HG02623 (cell line): ENCODE measurements around the gene ST3GAL5.
"Not testable (repeated sequence)": the region's sequence is repeated elsewhere in the genome, so short reads cannot be mapped to it uniquely, and the experiment has no call there.

ENCODE experiments used
- ATAC-seq: cut with Tn5 transposase; IDR thresholded peaks from one replicate; pipeline ENCODE4 v1.9.1; 2021; ENCODE audit warnings: moderate library complexity; ENCODE audit not compliant: unreplicated experiment

ST3GAL5 gene

DNA sequence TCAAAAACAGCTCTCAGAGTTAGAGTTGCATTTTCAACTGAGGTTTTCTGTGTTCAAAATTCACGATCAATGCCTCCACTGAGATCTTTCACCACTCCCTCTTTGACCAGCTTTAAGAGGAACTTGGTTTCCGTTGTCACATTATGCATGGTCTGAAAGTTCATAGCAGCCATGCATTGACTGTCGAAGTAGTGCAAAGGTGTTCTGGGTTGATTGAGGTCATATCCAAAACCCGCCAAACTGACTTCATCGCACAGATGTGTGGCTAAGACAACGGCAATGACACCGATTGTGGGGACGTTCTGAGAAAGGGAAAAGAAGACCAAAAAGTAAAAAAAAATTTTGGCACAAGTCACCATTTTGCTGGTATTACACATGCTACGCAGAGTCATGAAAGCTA, 48.7 kb downstream of the ST3GAL5 start:
- ATAC-seq, result no peak

DNA sequence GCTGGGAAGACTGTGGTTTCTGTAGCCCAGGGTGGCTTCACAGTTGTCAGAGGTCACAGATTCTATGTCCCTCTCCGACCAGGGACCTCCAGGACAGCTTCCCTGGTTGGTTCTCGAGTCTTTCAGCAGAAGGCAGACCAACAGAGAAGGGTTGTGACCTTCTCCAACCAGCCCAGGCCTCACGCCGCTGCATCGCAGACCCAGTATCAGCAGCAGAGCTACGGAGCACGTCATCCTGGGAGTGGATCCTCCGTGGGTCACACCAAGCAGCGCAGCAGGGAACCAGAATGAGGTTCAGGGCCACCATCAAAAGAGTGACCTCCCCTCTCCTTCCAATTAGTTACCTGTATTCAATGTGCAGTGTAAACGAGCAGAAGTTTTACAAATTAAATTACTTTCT, 49.3 kb downstream of the ST3GAL5 start:
- no peak for ATAC-seq

GRCh38 chr2:85838641-85839040, 50.1 kb downstream of the ST3GAL5 start:
- ATAC-seq, result no peak

DNA sequence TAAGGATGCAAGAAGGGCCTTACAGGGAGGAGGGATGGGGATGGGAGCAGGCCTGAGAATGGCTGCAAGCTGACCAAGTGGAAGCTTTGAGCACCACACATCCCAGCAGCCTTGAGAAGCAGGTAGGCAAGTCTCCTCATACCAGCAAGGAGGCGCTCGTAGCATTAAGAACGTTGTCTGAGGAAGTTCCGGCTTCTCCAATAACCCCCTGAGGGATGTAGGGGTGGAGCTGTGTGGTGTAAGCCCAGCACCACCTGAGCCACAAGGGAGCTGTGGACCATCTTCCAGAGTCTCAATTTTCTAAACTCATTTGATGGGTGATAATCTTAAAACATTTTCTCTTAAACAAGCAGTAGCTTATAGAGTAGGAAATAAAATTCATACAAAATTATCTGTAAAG, 50.6 kb downstream of the ST3GAL5 start:
- ATAC-seq, result no peak

- ATAC-seq, result no peak
These were observed 54.3 kb downstream of the ST3GAL5 start for GRCh38 chr2:85834466-85834865.

DNA sequence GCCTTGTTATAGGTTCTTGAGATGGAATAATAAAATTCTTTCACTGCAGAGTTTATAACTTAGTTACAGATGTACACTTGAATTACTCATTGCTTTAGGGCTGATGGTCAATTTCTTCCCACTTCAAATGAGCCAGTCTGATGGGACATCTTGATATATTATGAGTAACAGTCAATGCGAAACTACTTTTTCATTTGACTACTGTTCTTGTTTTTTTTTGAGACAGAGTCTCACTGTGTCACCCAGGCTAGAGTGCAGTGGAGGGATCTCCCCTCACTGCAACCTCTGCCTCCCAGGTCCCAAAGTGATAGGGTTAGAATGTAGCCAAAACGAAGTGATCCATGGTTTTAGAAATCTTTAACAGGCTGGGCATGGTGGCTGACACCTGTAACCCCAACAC, 57.1 kb downstream of the ST3GAL5 start:
- no peak for ATAC-seq

GRCh38 chr2:85830645-85831044, 58.1 kb downstream of the ST3GAL5 start:
- no peak for ATAC-seq

DNA sequence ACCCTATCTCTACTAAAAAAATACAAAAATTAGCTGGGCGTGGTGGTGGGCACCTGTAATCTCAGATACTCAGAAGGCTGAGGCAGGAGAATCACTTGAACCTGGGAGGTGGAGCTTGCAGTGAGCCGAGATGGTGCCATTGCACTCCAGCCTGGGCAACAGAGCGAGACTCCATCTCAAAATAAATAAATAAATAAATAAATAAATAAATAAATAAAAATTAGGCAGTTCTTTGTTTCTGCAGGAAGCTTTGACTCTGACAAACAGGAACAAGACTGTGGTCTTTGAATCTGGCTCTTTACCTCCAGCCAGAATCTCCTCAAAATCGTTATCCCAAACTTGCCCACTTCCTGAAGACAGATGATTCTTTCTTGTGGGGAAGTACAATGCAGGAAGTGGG, 59.4 kb downstream of the ST3GAL5 start:
- not testable (repeated sequence) for ATAC-seq

GRCh38 chr2:85828725-85829124, 60.1 kb downstream of the ST3GAL5 start:
- no peak for ATAC-seq

DNA sequence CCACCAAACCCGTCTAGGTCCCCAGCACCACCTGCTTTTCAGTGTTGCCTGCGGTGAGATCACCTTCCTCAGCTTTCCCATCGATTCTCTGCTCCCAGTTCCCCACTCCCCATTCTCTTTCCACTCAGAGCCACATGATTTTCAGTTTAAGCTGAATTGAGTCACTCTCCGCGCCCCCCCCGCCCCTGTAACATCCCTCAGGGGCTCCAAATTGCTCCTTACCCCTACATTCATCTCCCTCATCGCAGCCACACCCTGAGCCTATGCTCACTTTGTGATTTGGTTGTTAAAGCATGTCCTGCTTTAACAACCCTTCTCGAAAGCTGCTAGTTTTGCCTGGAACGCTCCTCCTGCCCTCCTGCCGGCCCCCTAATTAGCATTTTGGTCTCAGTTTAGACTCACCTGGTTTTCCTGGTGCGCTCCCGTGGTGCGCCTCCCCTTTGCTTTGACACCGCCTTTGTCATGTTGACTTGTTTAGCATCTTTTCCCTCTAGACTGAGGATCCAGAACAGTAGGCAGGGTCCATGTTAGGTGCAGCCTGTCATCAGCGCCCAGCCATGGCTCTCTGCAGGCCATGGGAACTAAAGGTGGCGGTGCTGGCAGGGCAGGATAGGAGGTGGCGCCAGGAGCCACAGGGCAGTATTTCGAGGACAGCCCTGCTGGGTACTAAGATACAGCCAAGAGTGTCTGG, 60.8 kb downstream of the ST3GAL5 start:
- ATAC-seq, result no peak

GRCh38 chr2:85826990-85827878, 61.6 kb downstream of the ST3GAL5 start:
- peak; percentile 66 for ATAC-seq

DNA sequence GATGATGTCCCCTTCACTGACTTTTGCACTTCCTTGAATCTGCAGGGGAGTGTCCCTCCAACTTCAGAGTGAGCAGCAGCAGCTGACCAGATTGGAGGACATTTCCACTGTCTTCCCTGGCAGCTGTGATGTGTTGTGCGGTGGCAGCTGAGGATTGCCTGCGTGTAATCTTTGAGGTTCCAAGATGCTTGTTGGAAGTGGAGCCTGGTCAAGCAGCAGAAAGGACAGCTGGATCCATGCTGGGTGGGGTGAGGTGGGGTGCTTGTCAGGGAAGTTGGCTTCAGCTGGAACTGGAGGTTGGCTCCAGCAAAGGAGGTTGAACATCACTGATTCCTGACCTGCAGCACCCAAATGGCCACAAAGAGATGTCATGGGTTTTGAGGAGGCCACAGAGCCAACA, 64.8 kb downstream of the ST3GAL5 start:
- ATAC-seq, result no peak

- no peak for ATAC-seq
These were observed 66.0 kb downstream of the ST3GAL5 start for GRCh38 chr2:85822766-85823165.

DNA sequence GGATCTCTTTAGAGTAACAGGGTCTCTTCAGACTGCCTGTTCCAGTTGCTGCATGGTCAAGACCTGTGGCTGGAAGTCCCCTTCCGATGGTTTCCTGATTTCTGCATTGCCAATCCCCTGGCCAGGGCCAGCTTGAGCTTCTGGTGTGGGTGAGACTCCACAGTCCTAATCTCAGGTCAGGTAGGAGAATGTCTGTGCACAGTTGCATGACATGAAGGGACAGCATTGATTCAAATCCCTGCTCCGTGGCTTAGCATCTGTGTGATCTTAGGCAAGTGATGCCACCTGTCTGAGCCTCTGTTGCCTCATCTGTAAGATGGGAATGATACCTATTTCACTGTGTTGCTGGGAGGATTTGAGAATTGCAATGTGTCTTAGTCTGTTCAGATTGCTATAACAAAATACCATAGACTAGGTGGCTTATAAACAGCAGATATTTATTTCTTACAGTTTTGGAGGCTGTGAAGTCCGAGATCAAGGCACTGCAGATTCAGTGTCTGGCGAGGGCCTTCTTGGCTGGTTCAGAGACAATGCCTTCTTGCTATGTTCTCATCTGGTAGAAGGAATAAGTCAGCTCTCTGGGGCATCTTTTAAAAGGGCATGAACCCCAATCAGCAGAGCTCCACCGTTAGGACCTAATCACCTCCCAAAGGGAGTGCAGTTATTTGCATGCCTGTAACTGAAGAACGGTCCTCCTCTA, 68.8 kb downstream of the ST3GAL5 start:
- ATAC-seq, result no peak

DNA sequence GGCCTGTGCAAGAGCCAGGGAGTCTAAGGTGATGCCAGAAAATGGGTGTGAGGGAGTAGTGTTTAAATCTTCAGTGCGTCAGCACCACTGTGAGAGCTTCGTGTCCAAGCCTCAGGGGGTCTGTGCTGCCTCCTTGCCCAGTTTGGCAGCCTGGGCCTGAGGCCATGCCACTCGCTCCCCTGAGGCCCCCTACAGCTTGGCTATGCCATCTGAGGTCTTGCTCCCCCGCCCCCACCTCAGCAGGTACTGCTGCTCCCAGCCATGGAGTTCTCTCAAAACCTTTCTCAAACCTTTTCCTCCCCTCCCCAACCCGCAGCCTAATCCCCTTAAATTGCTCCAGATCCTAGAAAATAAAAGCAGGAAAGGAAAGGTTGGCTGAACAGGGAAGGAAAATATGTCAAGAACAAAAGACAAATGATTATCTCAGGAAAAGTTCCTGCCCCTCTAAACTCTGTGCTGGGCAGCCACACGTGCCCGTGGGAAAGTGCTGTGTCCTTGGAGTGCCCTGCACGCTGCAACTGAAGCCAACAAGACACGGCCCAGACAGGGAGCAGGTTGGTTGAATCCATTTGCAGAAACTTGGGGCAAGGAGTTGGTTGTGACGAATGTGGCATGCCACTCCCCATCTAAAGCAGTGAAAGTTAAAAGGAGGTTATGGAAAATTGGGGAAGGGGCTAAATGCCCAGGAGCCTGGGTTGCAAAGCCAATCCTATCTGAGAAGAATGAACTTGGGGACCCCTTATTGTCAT, 73.8 kb downstream of the ST3GAL5 start:
- ATAC-seq, result no peak

DNA sequence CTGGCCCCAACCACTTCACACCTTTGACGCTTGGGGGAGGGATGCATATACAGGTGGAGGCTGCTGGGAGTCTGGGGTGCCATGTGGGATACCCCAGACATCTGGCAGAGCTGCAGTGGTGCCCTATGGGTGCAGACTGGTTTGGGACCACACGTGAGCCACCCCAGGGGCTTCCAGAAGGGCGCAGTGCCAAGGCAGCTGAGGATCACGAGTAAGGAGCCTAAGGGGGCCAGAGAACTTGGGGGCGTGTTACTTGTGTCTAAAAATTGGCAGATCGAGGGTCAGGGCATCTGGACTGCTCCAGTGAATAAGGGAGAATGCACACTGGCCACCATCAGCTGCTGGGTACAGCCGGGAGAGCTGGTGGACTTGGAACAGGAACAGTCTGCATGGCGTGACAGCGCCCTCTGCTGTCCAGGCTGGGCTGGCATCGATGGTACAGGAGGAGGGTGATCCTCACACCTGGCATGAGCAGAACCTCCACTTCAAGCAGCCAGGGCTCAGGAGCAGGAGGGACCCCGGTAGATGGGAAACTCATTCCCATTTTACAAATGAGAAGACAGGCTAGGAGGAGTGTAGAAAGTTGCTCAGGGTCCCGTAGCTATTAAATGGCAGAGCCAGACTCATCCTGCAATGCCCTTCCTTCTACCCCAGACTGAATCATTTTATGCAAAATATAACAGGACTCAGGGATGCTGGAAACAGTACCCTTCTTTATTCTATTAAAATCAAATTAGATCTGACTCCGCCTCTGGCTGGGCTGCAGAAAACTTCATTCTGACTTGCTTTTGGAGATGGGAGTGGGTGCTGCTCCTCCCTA, 74.6 kb downstream of the ST3GAL5 start:
- ATAC-seq, result no peak

DNA sequence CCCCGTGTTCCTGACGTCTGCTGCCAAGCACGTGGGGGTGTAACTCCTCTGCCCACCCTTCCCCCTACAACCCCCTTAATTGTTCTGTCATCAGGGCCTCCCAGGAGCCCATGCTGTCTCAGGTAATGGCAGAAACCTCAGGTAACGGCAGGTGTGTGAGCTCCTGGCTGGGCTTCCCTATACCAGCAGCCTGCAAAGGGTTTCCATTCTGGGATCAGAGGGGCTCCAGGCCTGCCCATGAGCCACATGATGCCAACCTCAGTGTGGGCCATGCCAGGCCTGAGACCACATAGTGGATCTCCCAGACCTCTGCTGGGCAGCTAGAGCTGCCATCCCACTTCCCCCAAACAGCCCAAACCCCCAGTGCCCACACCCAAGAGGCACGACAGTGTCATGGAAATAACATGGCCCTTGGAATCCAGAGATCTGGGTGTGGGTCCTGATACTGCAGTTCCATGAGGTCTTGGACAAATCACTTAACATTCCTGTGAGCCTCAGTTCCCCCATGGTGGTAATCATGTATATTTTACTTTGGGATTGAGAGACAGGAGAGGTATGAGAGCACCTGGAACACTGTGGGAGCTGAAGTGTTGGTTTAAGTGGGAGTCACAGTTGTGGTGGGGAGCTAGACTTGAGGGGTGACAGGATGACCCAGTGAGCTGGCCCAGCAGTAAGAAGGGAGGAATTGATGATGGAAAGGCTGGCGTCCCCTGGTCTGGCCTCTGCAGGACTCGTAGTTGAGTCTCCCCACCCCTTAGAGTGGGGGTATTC, 75.4 kb downstream of the ST3GAL5 start:
- no peak for ATAC-seq

DNA sequence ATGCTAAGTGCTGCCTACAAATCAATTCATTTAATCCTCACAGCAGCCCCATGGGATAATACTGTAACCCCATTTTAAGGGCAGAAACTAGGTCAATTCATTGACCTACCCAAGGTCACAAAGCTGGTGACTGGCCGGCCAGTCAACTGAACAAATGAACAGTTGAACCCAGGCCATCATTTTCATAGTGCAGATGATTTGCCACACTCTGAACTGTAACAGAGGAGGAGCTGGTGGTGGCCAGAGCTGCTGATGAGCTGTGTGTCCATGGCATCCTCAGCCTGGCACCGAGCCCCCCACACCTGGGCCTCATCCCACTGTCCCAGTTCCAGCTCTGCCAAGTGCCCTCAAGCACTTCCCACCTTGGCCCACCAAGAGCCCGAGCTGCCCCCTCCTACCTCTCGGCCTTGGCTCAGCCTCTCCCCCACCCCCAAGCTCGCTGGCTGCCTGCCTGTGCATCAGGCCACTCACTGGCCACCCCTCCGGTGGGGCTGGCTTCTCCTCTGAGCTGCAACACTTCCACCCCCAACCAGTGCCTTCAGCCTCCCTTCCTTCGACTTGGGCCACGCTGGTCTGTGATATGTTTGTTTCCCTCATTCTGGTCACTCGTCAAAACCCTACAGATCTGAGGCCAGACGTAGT, 76.6 kb downstream of the ST3GAL5 start:
- ATAC-seq, result no peak
